Common myeloid progenitor, CD34-positive (primary cell): ENCODE data around the gene ETV6.

ENCODE experiments used
- CTCF ChIA-PET: fragments of 350-600 bp; sonication (Branson Sonifier 250); formaldehyde crosslinking; loops from one replicate; lab custom pipeline; 2021; ENCODE audit warnings: antibody characterized with exemption; lab: Charles Lee
- POLR2A ChIA-PET: fragments of 350-600 bp; sonication (Branson Sonifier 250); formaldehyde crosslinking; loops from one replicate; lab custom pipeline; 2021; ENCODE audit warnings: antibody characterized with exemption; lab: Charles Lee
- DNase-seq, 3 donors: peaks; one replicate each; pipeline versions ENCODE4 v3.0.0 to v3.0.0-alpha.2; 2013
- H3K27ac ChIP-seq, 2 experiments: 1 replicate in 1 of 2; 2 replicates in 1 of 2; pipeline ENCODE4 v1.7.0; 2013; ENCODE audit warnings: inconsistent platforms in 2 of 2, low read length in 2 of 2, mild to moderate bottlenecking in 2 of 2, low read depth in 1 of 2, moderate library complexity in 1 of 2; ENCODE audit not compliant: severe bottlenecking in 2 of 2, insufficient read depth in 1 of 2, poor library complexity in 1 of 2
- H3K27me3 ChIP-seq, 5 experiments: replicated peaks in 2 of 5; 1 replicate in 3 of 5; 2 replicates in 2 of 5; pipeline versions ENCODE4 v1.6.1 to v1.7.0; 2013; ENCODE audit warnings: low read length in 4 of 5, mild to moderate bottlenecking in 2 of 5, moderate library complexity in 2 of 5, inconsistent platforms in 1 of 5; ENCODE audit not compliant: insufficient read depth in 5 of 5, control insufficient read depth in 4 of 5
- H3K36me3 ChIP-seq, 4 experiments: 1 replicate in 2 of 4; 2 replicates in 2 of 4; pipeline versions ENCODE4 v1.6.1 to v1.7.0; 2013; ENCODE audit warnings: low read length in 3 of 4, control low read depth in 1 of 4, mild to moderate bottlenecking in 1 of 4; ENCODE audit not compliant: control insufficient read depth in 4 of 4, insufficient read depth in 4 of 4
- H3K4me1 ChIP-seq, 4 experiments: 1 replicate in 3 of 4; 2 replicates in 1 of 4; pipeline versions ENCODE4 v1.6.1 to v1.7.1; 2013; ENCODE audit warnings: low read length in 3 of 4, mild to moderate bottlenecking in 3 of 4, control low read depth in 1 of 4, inconsistent platforms in 1 of 4, moderate library complexity in 1 of 4; ENCODE audit not compliant: control insufficient read depth in 4 of 4, insufficient read depth in 4 of 4; ENCODE audit errors: control extremely low read depth in 1 of 4
- H3K4me3 ChIP-seq, 7 experiments: 1 replicate in 4 of 7; 2 replicates in 3 of 7; pipeline versions ENCODE4 v1.5.1 to v1.7.0; 2013; ENCODE audit warnings: mild to moderate bottlenecking in 7 of 7, low read length in 6 of 7, moderate library complexity in 6 of 7, inconsistent platforms in 2 of 7, low read depth in 2 of 7, control low read depth in 1 of 7; ENCODE audit not compliant: insufficient read depth in 4 of 7, control insufficient read depth in 1 of 7; ENCODE audit errors: extremely low read depth in 1 of 7
- H3K9me3 ChIP-seq, 5 experiments: 1 replicate in 4 of 5; 2 replicates in 1 of 5; pipeline versions ENCODE4 v1.6.1 to v1.7.1; 2013; ENCODE audit warnings: low read length in 4 of 5, mild to moderate bottlenecking in 2 of 5, inconsistent platforms in 1 of 5, low read depth in 1 of 5, moderate library complexity in 1 of 5; ENCODE audit not compliant: control insufficient read depth in 4 of 5, insufficient read depth in 2 of 5; ENCODE audit errors: control extremely low read depth in 1 of 5
- WGBS: methylation state at CpG from one replicate; pipeline ENCODE4 v1.1.5; 2013; ENCODE audit not compliant: insufficient coverage; 5-methylcytosine and 5-hydroxymethylcytosine counted together

The ETV6 gene

GRCh38 chr12:11927286-11927935 lies 277.9 kb downstream of the ETV6 start:
- WGBS: 78% methylated on average over 14 of the region's 15 CpGs
- no peaks in the 10 kb centered on the region for H3K4me1 ChIP-seq
- H3K27ac ChIP-seq: no peak overlapping the region
- no peaks in the 10 kb centered on the region for H3K27me3 ChIP-seq
- no peaks in the 10 kb centered on the region for H3K36me3 ChIP-seq
- H3K9me3 ChIP-seq: peaks cover 0 to 5% (median 0%) of the 10 kb centered on the region in 5 experiments
- no peak overlapping the region for H3K4me3 ChIP-seq
- peak; percentile 18 to 69 (median 47) for DNase-seq
- ChIA-PET POLR2A (no interaction called here), CTCF (no interaction called here)

- DNase-seq: no peak
- H3K27me3 ChIP-seq: no peaks in the 10 kb centered on the region
- no peak overlapping the region for H3K27ac ChIP-seq
- no peak overlapping the region for H3K4me3 ChIP-seq
- no peaks in the 10 kb centered on the region for H3K4me1 ChIP-seq
- ChIA-PET POLR2A (no interaction called here), CTCF (interaction anchor here (0.6 to 1.0 kb wide), 2 partner anchors 14 to 20 kb away, joined by 3 to 4 read pairs; no protein-coding TSS in a partner anchor)
- H3K9me3 ChIP-seq: peaks cover 0 to 4% (median 1%) of the 10 kb centered on the region in 5 experiments
- H3K36me3 ChIP-seq: no peaks in the 10 kb centered on the region
- 96% methylated on average over 3 of the region's 3 CpGs for WGBS
These were observed 280.2 kb downstream of the ETV6 start for GRCh38 chr12:11929714-11930113.

DNA sequence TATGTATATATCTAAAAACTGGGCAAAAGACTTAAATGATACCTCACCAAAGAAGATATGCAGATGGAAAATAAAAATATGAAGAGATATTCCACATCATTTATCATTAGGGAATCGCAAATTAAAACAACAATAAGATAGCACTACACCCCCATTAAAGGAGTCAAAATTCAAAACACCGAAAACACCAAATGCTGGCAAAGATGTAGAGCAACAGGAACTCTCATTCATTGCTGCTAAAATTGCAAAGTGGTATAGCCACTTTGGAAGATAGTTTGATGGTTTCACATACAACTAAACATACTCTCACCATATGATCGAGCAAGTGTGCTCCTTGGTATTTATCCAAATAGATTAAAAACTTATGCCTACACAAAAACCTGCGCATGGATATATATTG lies 289.7 kb downstream of the ETV6 start:
- WGBS: no CpG with 5 or more reads among the region's 4 CpGs
- Histone ChIP-seq H3K4me3 (no peak overlapping the region), H3K9me3 (peaks cover 0 to under 1% (median 0%) of the 10 kb centered on the region in 5 experiments), H3K36me3 (no peaks in the 10 kb centered on the region), H3K27me3 (no peaks in the 10 kb centered on the region), H3K27ac (no peak overlapping the region), H3K4me1 (no peaks in the 10 kb centered on the region)
- POLR2A ChIA-PET: no interaction called here
- DNase-seq: no peak
- CTCF ChIA-PET: no interaction called here

DNA sequence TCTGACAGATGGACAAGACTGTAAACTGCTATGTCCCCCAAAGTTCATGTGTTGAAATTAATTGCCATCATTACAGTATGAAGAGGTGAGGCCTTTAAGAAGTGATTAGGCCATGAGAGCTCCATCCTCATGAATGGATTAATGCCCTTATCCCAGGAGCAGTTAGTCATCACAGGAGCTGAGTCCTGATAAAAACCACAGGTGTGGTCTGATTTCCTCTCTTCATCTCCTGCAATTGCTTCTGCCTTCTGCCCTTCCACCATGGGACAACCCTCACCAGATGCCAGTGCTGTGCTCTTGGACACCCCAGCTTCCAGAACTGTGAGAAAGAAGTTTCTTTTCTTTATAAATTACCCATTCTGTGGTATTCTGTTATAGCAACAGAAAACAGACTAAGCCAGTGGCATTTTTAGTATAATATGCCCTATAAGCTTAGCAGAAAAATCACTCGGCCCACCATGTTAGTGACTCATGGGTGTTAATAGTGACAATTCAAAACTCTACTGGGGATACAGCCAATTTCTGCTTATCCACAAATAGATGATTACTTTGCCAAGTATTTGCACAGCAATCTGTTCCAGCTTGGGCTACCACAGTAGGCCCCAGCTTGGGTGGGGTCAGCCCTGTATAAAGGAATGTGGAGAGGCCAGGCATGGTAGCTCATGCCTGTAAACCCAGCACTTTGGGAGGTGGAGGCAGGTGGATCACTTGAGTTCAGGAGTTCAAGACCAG lies 292.3 kb downstream of the ETV6 start:
- H3K27me3 ChIP-seq: no peaks in the 10 kb centered on the region
- peaks cover 0 to 2% (median 0%) of the 10 kb centered on the region in 5 experiments for H3K9me3 ChIP-seq
- WGBS: 100% methylated on average over 1 of the region's 1 CpG
- ChIA-PET CTCF (no interaction called here), POLR2A (no interaction called here)
- H3K27ac ChIP-seq: no peak overlapping the region
- no peaks in the 10 kb centered on the region for H3K36me3 ChIP-seq
- no peak overlapping the region for H3K4me3 ChIP-seq
- H3K4me1 ChIP-seq: peaks cover 0 to 2% (median under 1%) of the 10 kb centered on the region in 4 experiments
- no peak for DNase-seq

- peaks cover 0 to 2% (median 0%) of the 10 kb centered on the region in 5 experiments for H3K9me3 ChIP-seq
- POLR2A ChIA-PET: no interaction called here
- no peaks in the 10 kb centered on the region for H3K27me3 ChIP-seq
- no peak overlapping the region for H3K27ac ChIP-seq
- 95% methylated on average over 10 of the region's 12 CpGs for WGBS
- H3K36me3 ChIP-seq: no peaks in the 10 kb centered on the region
- no peak overlapping the region for H3K4me3 ChIP-seq
- CTCF ChIA-PET: interaction anchor here (0.8 to 1.7 kb wide), 3 partner anchors 14 to 28 kb away, joined by 3 to 4 read pairs (median 3); no protein-coding TSS in a partner anchor
- no peak for DNase-seq
- peaks cover 0 to 14% (median 11%) of the 10 kb centered on the region in 4 experiments for H3K4me1 ChIP-seq
These were observed 294.6 kb downstream of the ETV6 start for GRCh38 chr12:11943919-11944700.
